ENCODE data around the gene STOX2. TPM values are rescaled to one million over a fixed set of nuclear protein-coding genes. Genes with fewer than 3 reads are reported as not detected.

The STOX2 gene
- total and polyA plus RNA-seq, 10 of the 15 experiments (the other 5 are each of a cell fraction or from before 2014, with no cell fraction given) = 0.01 to 1.2 (median 0.18) TPM; not detected in 4

GRCh38 chr4:183988874-183989273 is 83.8 kb downstream of the STOX2 start:
- Histone ChIP-seq H3K79me2 (ENCODE audit: control insufficient read depth, insufficient read depth, low read length) (no peaks in the 10 kb centered on the region), H3K4me1 (ENCODE audit: control insufficient read depth, insufficient read depth, low read length) (no peaks in the 10 kb centered on the region), H3K27ac (ENCODE audit: control insufficient read depth, insufficient read depth) (no peak overlapping the region), H3K27me3 (replicated peaks in 1 of 2; ENCODE audit: control insufficient read depth in 2 of 2, insufficient read depth in 2 of 2, low read length in 1 of 2) (no peaks in the 10 kb centered on the region; a peak in 2 of 4 replicates), H3K36me3 (ENCODE audit: control insufficient read depth in 2 of 2, insufficient read depth in 2 of 2, low read length in 1 of 2) (no peaks in the 10 kb centered on the region), H3K9me3 (replicated peaks; ENCODE audit: control insufficient read depth, insufficient read depth, low read length) (no peaks in the 10 kb centered on the region), H2AFZ (ENCODE audit: control insufficient read depth, low read depth, low read length) (no peak overlapping the region), H4K20me1 (ENCODE audit: control insufficient read depth, insufficient read depth) (no peaks in the 10 kb centered on the region), H3K9ac (ENCODE audit: control insufficient read depth, insufficient read depth, low read length) (no peak overlapping the region), H3K4me2 (ENCODE audit: control insufficient read depth, insufficient read depth) (no peak overlapping the region), H3K4me3 (no peak overlapping the region)
- intact Hi-C loops (cut with micrococcal nuclease; ENCODE audit: unreplicated experiment) = no loop called here
- no peak for TF ChIP-seq BCLAF1 (IDR thresholded peaks at IDR 0.05)
- no peak for TF ChIP-seq SREBF1 (IDR thresholded peaks at IDR 0.05; ENCODE audit: low read length)
- TF ChIP-seq IKZF1 (conservative IDR thresholded peaks at IDR 0.05) = no peak
- TF ChIP-seq CBFB (IDR thresholded peaks at IDR 0.05; ENCODE audit: low read depth) = no peak
- TF ChIP-seq PRDM15 (CRISPR knock-in tag; IDR thresholded peaks at IDR 0.05) = no peak
- TF ChIP-seq CREB1 (IDR thresholded peaks at IDR 0.05; ENCODE audit: low read depth) = no peak
- ChIA-PET SMC1A (ENCODE audit: uncharacterized antibody, unreplicated experiment) (no interaction called here), CTCF (no interaction called here), POLR2A (no interaction called here), RAD21 (ENCODE audit: unreplicated experiment) (no interaction called here)
- in situ Hi-C loops (cut with MboI) = no loop called here
- 45% methylated on average over 9 of the region's 9 CpGs for WGBS (ENCODE audit: insufficient coverage, insufficient replicate concordance, low lambda C conversion rate, missing lambda C conversion rate)
- DNase-seq (ENCODE audit: low read depth, low spot score) = no peak
- no TSS peak for BruUV-seq (replicated peaks)
- ATAC-seq = no peak
- FAIRE-seq = no peak

Data from GM12878 (cell line).